Hepatocyte (in vitro differentiated cells): ENCODE measurements around the gene EIF2D. TPM values are rescaled to one million over a fixed set of nuclear protein-coding genes. Genes with fewer than 3 reads are reported as not detected.

Experiments used
- DNase-seq: peaks from one replicate; pipeline ENCODE4 v3.0.0-alpha.2; 2016; ENCODE audit warnings: low spot score
- H2AFZ ChIP-seq: fragments of 200-600 bp; sonication (generic); 2 replicates; pipeline ENCODE4 v1.6.0; 2016; ENCODE audit warnings: antibody characterized with exemption, mild to moderate bottlenecking
- H3K27ac ChIP-seq: fragments of 200-600 bp; sonication (generic); 2 replicates; pipeline ENCODE4 v1.5.1; 2016; ENCODE audit warnings: mild to moderate bottlenecking
- H3K27me3 ChIP-seq: fragments of 200-600 bp; sonication (generic); 2 replicates; pipeline ENCODE4 v1.6.1; 2016
- H3K36me3 ChIP-seq: fragments of 200-600 bp; sonication (generic); replicated peaks from 2 replicates; pipeline ENCODE4 v1.5.1; 2016; ENCODE audit warnings: low read depth; ENCODE audit not compliant: insufficient read depth
- H3K4me1 ChIP-seq: fragments of 200-600 bp; sonication (generic); 2 replicates; pipeline ENCODE4 v1.5.1; 2016; ENCODE audit warnings: mild to moderate bottlenecking, moderate library complexity; ENCODE audit not compliant: insufficient read depth
- H3K4me2 ChIP-seq: fragments of 200-600 bp; sonication (generic); 2 replicates; pipeline ENCODE4 v1.6.0; 2016
- H3K4me3 ChIP-seq: fragments of 200-600 bp; sonication (generic); 2 replicates; pipeline ENCODE4 v1.5.1; 2016; ENCODE audit warnings: mild to moderate bottlenecking
- H3K79me2 ChIP-seq: fragments of 200-600 bp; sonication (generic); 2 replicates; pipeline ENCODE4 v1.6.0; 2017; ENCODE audit warnings: mild to moderate bottlenecking
- H3K9me2 ChIP-seq: fragments of 200-600 bp; sonication (generic); replicated peaks from 2 replicates; pipeline ENCODE4 v1.6.0; 2017; ENCODE audit warnings: mild to moderate bottlenecking; ENCODE audit not compliant: insufficient read depth
- H3K9me3 ChIP-seq: fragments of 200-600 bp; sonication (generic); 2 replicates; pipeline ENCODE4 v1.5.1; 2016; ENCODE audit warnings: low read depth, mild to moderate bottlenecking
- H4K20me1 ChIP-seq: fragments of 200-600 bp; sonication (generic); 2 replicates; pipeline ENCODE4 v1.6.0; 2016; ENCODE audit warnings: mild to moderate bottlenecking; ENCODE audit not compliant: insufficient read depth, poor library complexity, severe bottlenecking
- CTCF ChIP-seq: fragments of 200-600 bp; sonication (generic); IDR thresholded peaks from 2 replicates; pipeline ENCODE4 v1.5.1; 2016; ENCODE audit warnings: antibody characterized with exemption, mild to moderate bottlenecking; ENCODE audit not compliant: poor library complexity
- EZH2 ChIP-seq: fragments of 200-600 bp; sonication (generic); IDR thresholded peaks from 2 replicates; pipeline ENCODE4 v1.6.1; 2016; ENCODE audit warnings: antibody characterized with exemption, mild to moderate bottlenecking, borderline replicate concordance
- EZH2phosphoT487 ChIP-seq: fragments of 200-600 bp; sonication (generic); IDR thresholded peaks from one replicate; pipeline ENCODE4 v1.6.1; 2018; ENCODE audit warnings: antibody characterized with exemption, mild to moderate bottlenecking, low read depth, moderate library complexity; ENCODE audit not compliant: unreplicated experiment, severe bottlenecking
- WGBS: methylation state at CpG from one replicate; pipeline ENCODE4 v1.1.6; 2016; ENCODE audit warnings: low lambda C conversion rate; ENCODE audit errors: missing lambda C conversion rate; 5-methylcytosine and 5-hydroxymethylcytosine counted together
- polyA plus RNA-seq: library from polyadenylated mRNA; unstranded; fragments of >200 nt; fragmentation: Nextera tagmentation; extraction: Ambion mirVana; gene quantifications from 2 replicates; pipeline ENCODE4 v1.2.1, GENCODE V29; 2016
- total RNA-seq: library from RNA; depleted of rRNA; stranded (reverse); fragments of >200 nt; gene quantifications from 2 replicates; pipeline ENCODE4 v1.2.3, GENCODE V29; 2014

Gene EIF2D
- total and polyA plus RNA-seq, 2 experiments from 2014 or later: 27.7 to 40.4 TPM

GRCh38 chr1:206609229-206609991 is 2.9 kb downstream of the EIF2D start:
- H3K4me3 ChIP-seq: no peak overlapping the region
- no peaks in the 10 kb centered on the region for H3K36me3 ChIP-seq
- peaks cover 5% of the 10 kb centered on the region for H3K4me1 ChIP-seq
- no peaks in the 10 kb centered on the region for H3K27me3 ChIP-seq
- H3K4me2 ChIP-seq: no peak overlapping the region
- no peak for DNase-seq
- TF ChIP-seq EZH2 (no peak), EZH2phosphoT487 (no peak), CTCF (no peak)
- no peak overlapping the region for H2AFZ ChIP-seq
- H4K20me1 ChIP-seq: no peaks in the 10 kb centered on the region
- 94% methylated on average over 4 of the region's 4 CpGs for WGBS
- H3K9me3 ChIP-seq: no peaks in the 10 kb centered on the region
- no peaks in the 10 kb centered on the region for H3K9me2 ChIP-seq
- H3K79me2 ChIP-seq: peaks cover 13% of the 10 kb centered on the region
- H3K27ac ChIP-seq: no peak overlapping the region

GRCh38 chr1:206608108-206608698 is 4.1 kb downstream of the EIF2D start:
- peak; percentile 62 for DNase-seq
- no peaks in the 10 kb centered on the region for H3K9me2 ChIP-seq
- 83% methylated on average over 7 of the region's 7 CpGs for WGBS
- H3K36me3 ChIP-seq: no peaks in the 10 kb centered on the region
- no peak for TF ChIP-seq EZH2
- TF ChIP-seq CTCF: peak; percentile 62
- no peak for TF ChIP-seq EZH2phosphoT487
- H3K27ac ChIP-seq: no peak overlapping the region
- no peak overlapping the region for H2AFZ ChIP-seq
- H3K4me1 ChIP-seq: peaks cover 5% of the 10 kb centered on the region
- no peak overlapping the region for H3K4me2 ChIP-seq
- H4K20me1 ChIP-seq: no peaks in the 10 kb centered on the region
- no peaks in the 10 kb centered on the region for H3K9me3 ChIP-seq
- peaks cover 13% of the 10 kb centered on the region for H3K79me2 ChIP-seq
- no peak overlapping the region for H3K4me3 ChIP-seq
- no peaks in the 10 kb centered on the region for H3K27me3 ChIP-seq

GRCh38 chr1:206606867-206607266 is 5.4 kb downstream of the EIF2D start:
- Histone ChIP-seq H2AFZ (no peak overlapping the region), H3K4me2 (no peak overlapping the region), H3K36me3 (no peaks in the 10 kb centered on the region), H4K20me1 (no peaks in the 10 kb centered on the region), H3K9me3 (no peaks in the 10 kb centered on the region), H3K4me3 (no peak overlapping the region), H3K4me1 (peaks cover 5% of the 10 kb centered on the region), H3K9me2 (no peaks in the 10 kb centered on the region), H3K27ac (no peak overlapping the region), H3K27me3 (no peaks in the 10 kb centered on the region), H3K79me2 (peaks cover 13% of the 10 kb centered on the region)
- TF ChIP-seq EZH2phosphoT487 (no peak), EZH2 (no peak), CTCF (peak; percentile 48)
- DNase-seq: peak; percentile 40
- WGBS: 62% methylated on average over 3 of the region's 3 CpGs
